IMR-90 (cell line): ENCODE results near the gene HYAL3. TPM values are rescaled to one million over a fixed set of nuclear protein-coding genes. Genes with fewer than 3 reads are reported as not detected.
A peak's percentile ranks its signal among the peaks of the same experiment; 100 is the strongest.

Source experiments
- ATAC-seq: fragments of 200-7000 bp; cut with Tn5 transposase; 2 replicates; pipeline ENCODE4 v1.9.1; 2020; ENCODE audit warnings: low read depth, mild to moderate bottlenecking, moderate library complexity
- BruUV-seq: library from RNA; stranded (reverse); fragments of 400-500 nt; replicated peaks from 2 replicates; lab custom pipeline; 2021; lab: Mats Ljungman, UMichigan
- CTCF ChIA-PET: fragments of 300-600 bp; formaldehyde crosslinking; extraction: SDS; loops from one replicate; lab custom pipeline; 2021; ENCODE audit warnings: antibody characterized with exemption; lab: Yijun Ruan, JAX
- POLR2A ChIA-PET: fragments of 300-600 bp; sonication (Branson Sonifier 250); formaldehyde crosslinking; loops from one replicate; lab custom pipeline; 2022; ENCODE audit warnings: antibody characterized with exemption; ENCODE audit not compliant: unreplicated experiment; lab: Charles Lee
- DNase-seq: peaks from one replicate; pipeline ENCODE4 v3.0.0; 2013
- H2AFZ ChIP-seq: replicated peaks from 2 replicates; pipeline ENCODE3; 2013; ENCODE audit warnings: low read length, mild to moderate bottlenecking; ENCODE audit not compliant: poor library complexity
- H2AK5ac ChIP-seq: 2 replicates; pipeline ENCODE4 v1.6.1; 2013; ENCODE audit warnings: low read depth, low read length, inconsistent platforms
- H2AK9ac ChIP-seq: replicated peaks from 2 replicates; pipeline ENCODE3; 2013; ENCODE audit warnings: mild to moderate bottlenecking, low read depth, low read length, moderate library complexity; ENCODE audit not compliant: poor library complexity
- H2BK120ac ChIP-seq: 2 replicates; pipeline ENCODE4 v1.6.1; 2013; ENCODE audit warnings: low read depth, low read length, inconsistent platforms
- H2BK15ac ChIP-seq: 3 replicates; pipeline ENCODE4 v1.6.1; 2013; ENCODE audit warnings: low read depth, low read length, inconsistent platforms
- H2BK20ac ChIP-seq: 2 replicates; pipeline ENCODE4 v1.6.1; 2013; ENCODE audit warnings: low read depth, mild to moderate bottlenecking, inconsistent platforms, low read length, moderate library complexity
- H2BK5ac ChIP-seq: 2 replicates; pipeline ENCODE4 v1.6.1; 2013; ENCODE audit warnings: mild to moderate bottlenecking, low read depth, low read length, inconsistent platforms; ENCODE audit not compliant: poor library complexity, severe bottlenecking
- H3K14ac ChIP-seq: replicated peaks from 2 replicates; pipeline ENCODE4 v1.6.1; 2013; ENCODE audit warnings: low read depth, low read length, inconsistent platforms
- H3K18ac ChIP-seq: 2 replicates; pipeline ENCODE4 v1.6.1; 2013; ENCODE audit warnings: low read depth, low read length, control low read depth
- H3K23ac ChIP-seq: 2 replicates; pipeline ENCODE4 v1.6.1; 2013; ENCODE audit warnings: low read depth, low read length, inconsistent platforms
- H3K27ac ChIP-seq: 2 replicates; pipeline ENCODE4 v1.5.1; 2013; ENCODE audit warnings: mild to moderate bottlenecking, control low read depth, low read length; ENCODE audit not compliant: insufficient read depth
- H3K27me3 ChIP-seq: 2 replicates; pipeline ENCODE4 v1.6.1; 2013; ENCODE audit warnings: low read length; ENCODE audit not compliant: control insufficient read depth, insufficient read depth
- H3K36me3 ChIP-seq: 2 replicates; pipeline ENCODE4 v1.6.1; 2013; ENCODE audit warnings: low read length, mixed read lengths; ENCODE audit not compliant: control insufficient read depth, insufficient read depth
- H3K4ac ChIP-seq: 2 replicates; pipeline ENCODE4 v1.6.1; 2013; ENCODE audit warnings: low read depth, low read length, inconsistent platforms
- H3K4me1 ChIP-seq: 2 replicates; pipeline ENCODE4 v1.6.1; 2013; ENCODE audit warnings: low read length, mixed read lengths; ENCODE audit not compliant: control insufficient read depth, insufficient read depth
- H3K4me2 ChIP-seq: 2 replicates; pipeline ENCODE4 v1.6.1; 2013; ENCODE audit warnings: low read depth, mild to moderate bottlenecking, control low read depth, low read length, moderate library complexity
- H3K4me3 ChIP-seq: 2 replicates; pipeline ENCODE4 v1.5.1; 2013; ENCODE audit warnings: low read depth, mild to moderate bottlenecking, control low read depth, low read length, moderate library complexity; ENCODE audit not compliant: insufficient read depth
- H3K56ac ChIP-seq: 2 replicates; pipeline ENCODE4 v1.6.1; 2013; ENCODE audit warnings: low read length, inconsistent platforms; ENCODE audit not compliant: insufficient read depth; ENCODE audit errors: extremely low read depth
- H3K79me1 ChIP-seq, 2 experiments: 2 replicates each; pipeline ENCODE4 v1.6.1; 2013; ENCODE audit warnings: low read length in 2 of 2, inconsistent platforms in 1 of 2, low read depth in 1 of 2
- H3K9ac ChIP-seq: 2 replicates; pipeline ENCODE4 v1.6.1; 2013; ENCODE audit warnings: low read depth, low read length, control low read depth
- H3K9me1 ChIP-seq: 2 replicates; pipeline ENCODE4 v1.6.1; 2013; ENCODE audit warnings: low read length, inconsistent platforms; ENCODE audit not compliant: insufficient read depth
- H3K9me3 ChIP-seq: 2 replicates; pipeline ENCODE4 v1.6.1; 2013; ENCODE audit warnings: low read length; ENCODE audit not compliant: control insufficient read depth, insufficient read depth
- H4K20me1 ChIP-seq: 2 replicates; pipeline ENCODE4 v1.6.1; 2013; ENCODE audit warnings: low read length, inconsistent platforms; ENCODE audit not compliant: insufficient read depth
- H4K5ac ChIP-seq: 2 replicates; pipeline ENCODE4 v1.6.1; 2013; ENCODE audit warnings: mild to moderate bottlenecking, low read depth, low read length, control low read depth
- H4K8ac ChIP-seq, 2 experiments: 2 replicates each; pipeline ENCODE4 v1.6.1; 2013; ENCODE audit warnings: low read depth in 2 of 2, low read length in 2 of 2, control low read depth in 1 of 2, inconsistent platforms in 1 of 2
- H4K91ac ChIP-seq: 2 replicates; pipeline ENCODE4 v1.6.1; 2013; ENCODE audit warnings: low read depth, low read length, inconsistent platforms; ENCODE audit not compliant: insufficient read depth
- BHLHE40 ChIP-seq: fragments of 150-350 bp; IDR thresholded peaks from 2 replicates; pipeline ENCODE4 v1.6.1; 2016; ENCODE audit warnings: mild to moderate bottlenecking, low read depth, low read length
- CEBPB ChIP-seq: IDR thresholded peaks from 2 replicates; pipeline ENCODE4 v1.6.1; 2012; ENCODE audit warnings: low read depth, low read length, improper control_type of control experiment
- FOS ChIP-seq: fragments of 150-350 bp; IDR thresholded peaks from 2 replicates; pipeline ENCODE4 v1.6.1; 2016; ENCODE audit warnings: low read depth, low read length
- MAFK ChIP-seq: IDR thresholded peaks from 2 replicates; pipeline ENCODE4 v1.6.1; 2012; ENCODE audit warnings: low read depth, low read length, improper control_type of control experiment
- MAZ ChIP-seq: IDR thresholded peaks from 2 replicates; pipeline ENCODE4 v1.6.1; 2012; ENCODE audit warnings: low read depth, mild to moderate bottlenecking, low read length, improper control_type of control experiment, moderate library complexity, borderline replicate concordance
- MXI1 ChIP-seq: IDR thresholded peaks from 2 replicates; pipeline ENCODE4 v1.6.1; 2012; ENCODE audit warnings: low read depth, mild to moderate bottlenecking, low read length, moderate library complexity, borderline replicate concordance
- NFE2L2 ChIP-seq: fragments of 150-350 bp; IDR thresholded peaks from 2 replicates; pipeline ENCODE4 v1.6.1; 2016; ENCODE audit warnings: low read depth, mild to moderate bottlenecking, low read length
- POLR2A ChIP-seq: IDR thresholded peaks from 2 replicates; pipeline ENCODE4 v1.6.1; 2012; ENCODE audit warnings: mild to moderate bottlenecking, low read depth, low read length
- RAD21 ChIP-seq: IDR thresholded peaks from 2 replicates; pipeline ENCODE4 v1.6.1; 2012; ENCODE audit warnings: low read length, improper control_type of control experiment
- RCOR1 ChIP-seq: IDR thresholded peaks from 2 replicates; pipeline ENCODE4 v1.6.1; 2012; ENCODE audit warnings: mild to moderate bottlenecking, low read length, improper control_type of control experiment; ENCODE audit not compliant: insufficient replicate concordance
- RFX5 ChIP-seq: IDR thresholded peaks from 2 replicates; pipeline ENCODE4 v1.8.0; 2012; ENCODE audit warnings: low read depth, mild to moderate bottlenecking, low read length, moderate library complexity
- SMC3 ChIP-seq: fragments of 150-350 bp; IDR thresholded peaks from 2 replicates; pipeline ENCODE4 v1.6.1; 2016; ENCODE audit warnings: low read depth, mild to moderate bottlenecking, antibody characterized with exemption, low read length, moderate library complexity
- WGBS, 2 experiments: methylation state at CpG; one replicate each; pipeline versions ENCODE4 v1.1.5 to v1.1.7; 2013; ENCODE audit warnings: missing lambda C conversion rate in 2 of 2; ENCODE audit not compliant: insufficient read length in 1 of 2; ENCODE audit errors: extremely low coverage in 2 of 2; 5-methylcytosine and 5-hydroxymethylcytosine counted together
- dilution Hi-C: fragments of 300-500 bp; cut with HindIII; formaldehyde crosslinking; loops from one replicate; pipeline ENCODE4 v1.14.3; 2018; ENCODE audit warnings: low sequenced_read_pairs; ENCODE audit not compliant: unreplicated experiment
- in situ Hi-C: fragments of 300-500 bp; cut with MboI; formaldehyde crosslinking; loops from 3 replicates; pipeline ENCODE4 v1.14.3; 2019; ENCODE audit warnings: low sequenced_read_pairs, inconsistent platforms, mixed read lengths
- intact Hi-C: fragments of 100-400 bp; cut with micrococcal nuclease; formaldehyde crosslinking; loops from 2 replicates; pipeline ENCODE4 v1.10.0; 2022
- polyA plus RNA-seq, 3 experiments: library from polyadenylated mRNA; depleted of rRNA; stranded (reverse); fragments of >200 nt; gene quantifications; 2 replicates each; pipeline ENCODE4 v1.2.3, GENCODE V29; 2012; ENCODE audit warnings: low replicate concordance in 1 of 3
- total RNA-seq: library from RNA; depleted of rRNA; stranded (reverse); fragments of >200 nt; gene quantifications from 2 replicates; pipeline ENCODE4 v1.2.3, GENCODE V29; 2012
- TF ChIP-seq, protein P1 (sequence below): fragments of 150-350 bp; IDR thresholded peaks from 2 replicates; pipeline ENCODE4 v1.6.1; 2017; ENCODE audit warnings: mild to moderate bottlenecking, antibody characterized with exemption, low read length, low read depth
- TF ChIP-seq, protein P2 (sequence below): conservative IDR thresholded peaks from 2 replicates; pipeline ENCODE4 v1.5.1; 2012; ENCODE audit warnings: mild to moderate bottlenecking, low read depth, low read length, improper control_type of control experiment
- TF ChIP-seq, protein P3 (sequence below): fragments of 150-350 bp; IDR thresholded peaks from 2 replicates; pipeline ENCODE4 v1.6.1; 2016; ENCODE audit warnings: low read depth, mild to moderate bottlenecking, low read length, moderate library complexity, borderline replicate concordance

The HYAL3 gene
- total and polyA plus RNA-seq, 2 of the 4 experiments (the other 2 are of a cell fraction) = 2.7 to 5.7 TPM

DNA sequence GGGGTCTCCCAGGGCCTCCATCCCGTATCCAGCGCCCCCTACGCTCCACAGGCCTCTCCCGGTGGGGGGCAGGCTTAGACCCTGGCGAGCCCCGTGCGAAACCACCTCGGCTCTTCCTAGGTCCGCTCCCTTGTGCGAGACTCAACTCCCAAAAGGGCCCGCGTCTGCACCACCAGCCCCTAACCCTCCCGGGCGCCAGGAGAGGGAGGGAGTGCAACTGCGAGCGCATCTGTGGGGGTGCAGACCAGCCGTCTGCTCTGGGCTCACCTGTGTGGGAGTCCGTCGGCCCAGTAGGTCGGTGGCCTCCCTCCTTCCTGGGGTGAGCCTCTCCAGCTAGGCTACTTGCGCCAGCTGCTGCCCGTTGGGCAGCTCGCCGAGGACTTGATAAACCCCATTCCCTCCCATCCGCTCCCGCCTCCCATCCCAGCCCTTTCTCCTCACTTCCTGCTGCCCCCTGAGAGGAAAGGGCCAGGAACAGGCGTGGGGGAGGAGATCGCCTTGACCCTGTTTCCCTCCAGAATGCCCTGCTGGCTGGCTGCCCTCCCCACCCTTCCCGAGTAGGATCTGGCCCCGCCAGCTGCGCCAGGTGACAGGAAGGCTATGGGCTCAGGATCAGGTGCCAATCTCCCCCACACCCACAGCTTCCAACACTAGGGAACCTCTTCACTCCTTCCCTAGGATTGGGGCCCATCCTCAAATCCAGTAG is 23.3 kb upstream of the HYAL3 start, which contains the start of gene HYAL2:
HYAL2 (minus strand) TSS at position 360 of the 706 bp plus-strand sequence. CDS start 2,256 bp downstream, outside the sequence.
- CTCF ChIA-PET = no interaction called here
- in situ Hi-C loops (no loop called here), intact Hi-C loops (loop anchor here (5.0 kb wide), 1 partner anchor 60 kb away; no protein-coding TSS in a partner anchor), dilution Hi-C loops (no loop called here)
- Histone ChIP-seq H3K9me1 (peaks cover 8% of the 10 kb centered on the region), H3K4me1 (peaks cover 26% of the 10 kb centered on the region), H2BK15ac (no peak within 1 kb of the TSS), H3K9me3 (no peaks in the 10 kb centered on the region), H2AK5ac (peak within 1 kb of the TSS; percentile 87), H4K91ac (peak within 1 kb of the TSS; percentile 58), H3K27me3 (no peaks in the 10 kb centered on the region), H2AK9ac (peak within 1 kb of the TSS; percentile 93), H4K8ac (peak within 1 kb of the TSS; percentile 96 to 99; a peak in 3 of 4 replicates), H3K14ac (no peak within 1 kb of the TSS), H3K56ac (no peak within 1 kb of the TSS), H4K5ac (peak within 1 kb of the TSS; percentile 95), H3K4me3 (peak within 1 kb of the TSS; percentile 58), H3K36me3 (peaks cover 26% of the 10 kb centered on the region), H3K27ac (peak within 1 kb of the TSS; percentile 98), H2AFZ (peak within 1 kb of the TSS; percentile 95), H3K9ac (peak within 1 kb of the TSS; percentile 94), H3K23ac (peak within 1 kb of the TSS; percentile 35; the same call in 1 of the 2 replicates), H3K79me1 (peaks cover 31 to 58% of the 10 kb centered on the region in 2 experiments), H3K4me2 (peak within 1 kb of the TSS; percentile 67), H2BK5ac (peak within 1 kb of the TSS; percentile 98), H3K18ac (no peak within 1 kb of the TSS), H4K20me1 (peaks cover 11% of the 10 kb centered on the region; the same call in 1 of the 2 replicates), H3K4ac (peak within 1 kb of the TSS; percentile 66), H2BK20ac (no peak within 1 kb of the TSS), H2BK120ac (peak within 1 kb of the TSS; percentile 54; the same call in 1 of the 2 replicates)
- no peak for DNase-seq
- no TSS peak for BruUV-seq
- no peak for ATAC-seq
- POLR2A ChIA-PET = no interaction called here
- WGBS, 2 experiments = no CpG with 5 or more reads among the region's 31 CpGs
- no peak for TF ChIP-seq FOS
- no peak for TF ChIP-seq MAZ
- TF ChIP-seq NFE2L2 = no peak
- TF ChIP-seq, protein P1, sequence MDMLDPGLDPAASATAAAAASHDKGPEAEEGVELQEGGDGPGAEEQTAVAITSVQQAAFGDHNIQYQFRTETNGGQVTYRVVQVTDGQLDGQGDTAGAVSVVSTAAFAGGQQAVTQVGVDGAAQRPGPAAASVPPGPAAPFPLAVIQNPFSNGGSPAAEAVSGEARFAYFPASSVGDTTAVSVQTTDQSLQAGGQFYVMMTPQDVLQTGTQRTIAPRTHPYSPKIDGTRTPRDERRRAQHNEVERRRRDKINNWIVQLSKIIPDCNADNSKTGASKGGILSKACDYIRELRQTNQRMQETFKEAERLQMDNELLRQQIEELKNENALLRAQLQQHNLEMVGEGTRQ = no peak
- TF ChIP-seq RFX5 = no peak
- TF ChIP-seq MXI1 = no peak
- no peak for TF ChIP-seq MAFK
- no peak for TF ChIP-seq BHLHE40
- no peak for TF ChIP-seq RAD21
- TF ChIP-seq, protein P2, sequence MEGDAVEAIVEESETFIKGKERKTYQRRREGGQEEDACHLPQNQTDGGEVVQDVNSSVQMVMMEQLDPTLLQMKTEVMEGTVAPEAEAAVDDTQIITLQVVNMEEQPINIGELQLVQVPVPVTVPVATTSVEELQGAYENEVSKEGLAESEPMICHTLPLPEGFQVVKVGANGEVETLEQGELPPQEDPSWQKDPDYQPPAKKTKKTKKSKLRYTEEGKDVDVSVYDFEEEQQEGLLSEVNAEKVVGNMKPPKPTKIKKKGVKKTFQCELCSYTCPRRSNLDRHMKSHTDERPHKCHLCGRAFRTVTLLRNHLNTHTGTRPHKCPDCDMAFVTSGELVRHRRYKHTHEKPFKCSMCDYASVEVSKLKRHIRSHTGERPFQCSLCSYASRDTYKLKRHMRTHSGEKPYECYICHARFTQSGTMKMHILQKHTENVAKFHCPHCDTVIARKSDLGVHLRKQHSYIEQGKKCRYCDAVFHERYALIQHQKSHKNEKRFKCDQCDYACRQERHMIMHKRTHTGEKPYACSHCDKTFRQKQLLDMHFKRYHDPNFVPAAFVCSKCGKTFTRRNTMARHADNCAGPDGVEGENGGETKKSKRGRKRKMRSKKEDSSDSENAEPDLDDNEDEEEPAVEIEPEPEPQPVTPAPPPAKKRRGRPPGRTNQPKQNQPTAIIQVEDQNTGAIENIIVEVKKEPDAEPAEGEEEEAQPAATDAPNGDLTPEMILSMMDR = no peak
- no peak for TF ChIP-seq POLR2A
- no peak for TF ChIP-seq RCOR1
- no peak for TF ChIP-seq SMC3
- TF ChIP-seq CEBPB = no peak
- TF ChIP-seq, protein P3, sequence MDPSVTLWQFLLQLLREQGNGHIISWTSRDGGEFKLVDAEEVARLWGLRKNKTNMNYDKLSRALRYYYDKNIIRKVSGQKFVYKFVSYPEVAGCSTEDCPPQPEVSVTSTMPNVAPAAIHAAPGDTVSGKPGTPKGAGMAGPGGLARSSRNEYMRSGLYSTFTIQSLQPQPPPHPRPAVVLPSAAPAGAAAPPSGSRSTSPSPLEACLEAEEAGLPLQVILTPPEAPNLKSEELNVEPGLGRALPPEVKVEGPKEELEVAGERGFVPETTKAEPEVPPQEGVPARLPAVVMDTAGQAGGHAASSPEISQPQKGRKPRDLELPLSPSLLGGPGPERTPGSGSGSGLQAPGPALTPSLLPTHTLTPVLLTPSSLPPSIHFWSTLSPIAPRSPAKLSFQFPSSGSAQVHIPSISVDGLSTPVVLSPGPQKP = no peak
